CD4-positive, alpha-beta T cell treated with Interleukin-10 for 1 hour (primary cell): Measurements from ENCODE around the gene ARL4D.
"Not testable (repeated sequence)": the region's sequence is repeated elsewhere in the genome, so short reads cannot be mapped to it uniquely, and the experiment has no call there.

Experiments
- DNase-seq: peaks from one replicate; pipeline ENCODE4 v3.0.0-alpha.2; 2020

The ARL4D gene, protein sequence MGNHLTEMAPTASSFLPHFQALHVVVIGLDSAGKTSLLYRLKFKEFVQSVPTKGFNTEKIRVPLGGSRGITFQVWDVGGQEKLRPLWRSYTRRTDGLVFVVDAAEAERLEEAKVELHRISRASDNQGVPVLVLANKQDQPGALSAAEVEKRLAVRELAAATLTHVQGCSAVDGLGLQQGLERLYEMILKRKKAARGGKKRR

DNA sequence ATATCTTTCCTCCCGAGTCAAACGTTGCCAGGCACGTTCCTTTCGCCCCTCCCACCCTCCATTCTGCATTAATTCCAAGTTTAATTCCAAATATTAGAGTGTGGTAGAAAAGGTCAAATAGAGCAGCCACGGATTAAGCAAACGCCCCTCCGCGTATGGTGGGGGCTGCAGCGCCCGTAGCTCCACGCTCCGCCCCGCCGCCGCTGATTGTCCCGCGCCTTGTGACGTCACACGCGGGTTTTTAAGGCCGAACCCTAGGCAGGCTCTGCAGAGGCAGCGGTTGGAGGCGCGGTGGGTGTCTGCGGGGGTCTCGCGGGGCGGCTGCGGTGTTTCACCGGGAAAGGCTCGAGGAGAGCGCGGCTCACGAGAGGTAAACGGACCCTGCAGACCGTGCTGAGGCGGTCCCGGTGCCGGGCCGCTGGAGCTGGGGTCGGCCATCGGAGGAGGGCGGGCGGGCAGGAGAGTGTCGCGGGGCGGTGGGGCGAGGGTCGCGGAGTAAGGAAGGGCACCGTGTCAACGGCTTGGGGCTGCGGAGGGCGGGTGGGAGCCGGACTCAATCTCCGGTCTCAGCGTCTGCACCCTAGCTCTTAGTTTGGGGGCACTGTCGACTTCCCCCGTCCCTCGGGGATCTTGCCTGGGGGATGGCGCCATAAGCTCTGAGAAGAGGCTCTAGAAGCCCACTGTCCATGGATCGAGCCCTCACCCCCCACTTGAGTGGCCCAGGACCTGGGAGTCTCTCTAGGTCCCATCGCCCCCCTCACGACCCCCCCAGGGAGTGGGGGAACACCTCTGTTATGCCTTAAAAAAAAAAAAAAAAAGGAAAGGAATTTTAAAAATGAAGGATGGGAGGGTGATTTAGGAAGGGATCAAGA lies at the start of gene ARL4D:
Gene ARL4D (plus strand): TSS at position 270 of the 872 bp plus-strand sequence. CDS start 740 bp downstream, outside the sequence.
- peak; percentile 87 for DNase-seq

DNA sequence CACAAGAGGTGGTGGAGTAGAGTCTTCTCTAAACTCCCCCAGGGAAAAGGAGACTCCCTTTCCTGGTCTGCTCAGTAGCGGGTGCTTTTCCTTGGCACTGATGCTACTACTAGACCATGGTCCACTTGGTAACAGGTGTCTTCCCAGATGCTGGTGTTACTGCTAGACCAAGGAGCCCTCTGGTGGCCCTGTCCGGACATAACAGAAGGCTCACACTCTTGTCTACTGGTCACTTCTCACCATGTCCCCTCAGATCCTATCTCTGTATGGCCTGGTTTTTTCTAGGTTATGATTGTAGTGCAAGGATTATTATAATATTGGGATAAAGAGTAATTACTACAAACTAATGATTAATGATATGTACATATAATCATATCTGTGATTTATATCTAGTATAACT lies 49.7 kb upstream of the ARL4D start:
- DNase-seq: no peak

DNA sequence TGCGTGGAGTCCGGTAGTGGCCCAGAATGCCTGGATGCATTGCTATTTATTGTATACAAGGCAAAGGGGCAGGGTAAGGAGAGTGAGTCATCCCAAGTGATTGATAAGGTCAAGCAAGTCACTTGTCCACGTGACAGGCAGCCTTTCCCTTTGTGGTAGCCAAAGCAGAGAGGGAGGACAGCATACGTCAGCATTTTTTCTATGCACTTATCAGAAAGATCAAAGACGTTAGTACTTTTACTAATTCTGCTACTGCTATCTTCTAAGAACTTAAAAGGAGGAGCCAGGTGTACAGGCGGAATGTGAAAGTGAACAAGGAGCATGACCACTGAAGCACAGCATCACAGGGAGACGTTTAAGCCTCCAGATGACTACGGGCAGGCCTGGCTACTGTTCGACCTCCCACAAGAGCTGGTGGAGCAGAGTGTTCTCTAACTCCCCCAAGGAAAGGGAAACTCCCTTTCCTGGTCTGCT lies 47.9 kb upstream of the ARL4D start:
- no peak for DNase-seq

GRCh38 chr17:43351691-43352090 lies 47.1 kb upstream of the ARL4D start:
- DNase-seq: no peak

DNA sequence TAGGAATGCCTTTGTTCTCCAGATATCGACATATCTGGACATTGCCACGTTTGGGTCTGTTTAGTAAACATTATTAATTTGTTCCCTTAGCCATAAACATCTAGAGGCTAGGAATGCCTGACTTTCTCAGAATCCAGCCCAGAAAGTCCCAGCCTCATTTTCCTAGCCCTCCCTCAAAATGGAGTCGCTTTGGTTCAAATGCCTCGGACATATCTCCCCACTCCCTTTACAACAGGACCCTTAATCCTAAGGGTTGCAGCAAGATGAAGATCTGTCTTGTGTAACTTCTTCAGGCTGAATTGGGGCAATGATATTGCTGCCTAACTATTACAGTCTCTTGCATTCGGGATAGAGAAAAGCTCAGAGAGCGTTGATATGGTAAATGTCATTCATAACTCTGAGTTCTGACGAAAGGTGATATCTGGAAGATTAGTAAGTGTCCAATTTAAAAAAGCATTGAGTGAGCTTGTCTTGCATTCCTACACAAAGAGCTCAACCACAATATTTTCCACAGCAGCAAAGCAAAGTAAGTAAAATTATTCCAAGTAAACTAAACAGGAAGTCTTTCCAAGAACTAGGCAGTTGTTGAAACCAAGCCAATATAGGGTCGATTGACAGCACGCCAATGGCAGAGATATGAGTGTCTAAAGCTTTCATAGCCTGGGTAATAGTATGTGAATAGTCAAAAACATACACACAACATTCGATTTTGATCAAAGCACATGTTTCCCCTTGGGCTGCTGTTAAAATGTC lies 46.0 kb upstream of the ARL4D start:
- no peak for DNase-seq

DNA sequence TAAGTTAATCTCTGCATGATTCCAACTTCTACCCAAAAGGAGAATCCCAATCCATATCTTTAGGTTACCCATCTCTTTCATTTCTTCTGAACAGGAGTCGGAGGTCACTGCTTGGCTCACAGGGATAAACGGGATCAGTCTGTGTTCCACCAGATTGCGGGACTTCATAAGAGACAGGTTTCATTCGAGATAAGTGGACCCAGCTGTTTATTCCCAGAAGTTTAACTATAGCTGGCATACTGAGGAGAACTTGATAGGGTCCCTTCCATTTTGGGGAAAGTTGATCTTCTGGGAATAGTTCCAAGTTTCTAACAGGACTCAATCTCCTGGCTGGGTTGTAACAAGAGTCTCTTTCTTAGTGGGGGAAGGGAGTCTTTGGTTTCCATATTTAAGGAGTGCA lies 45.4 kb upstream of the ARL4D start:
- no peak for DNase-seq

- no peak for DNase-seq
These were observed 44.4 kb upstream of the ARL4D start for GRCh38 chr17:43354371-43354770.

GRCh38 chr17:43356450-43356849 lies 42.3 kb upstream of the ARL4D start:
- DNase-seq: no peak

- DNase-seq: no peak
These were observed 41.8 kb upstream of the ARL4D start for GRCh38 chr17:43356999-43357398.

- DNase-seq: no peak
These were observed 39.2 kb upstream of the ARL4D start for GRCh38 chr17:43359469-43360110.

DNA sequence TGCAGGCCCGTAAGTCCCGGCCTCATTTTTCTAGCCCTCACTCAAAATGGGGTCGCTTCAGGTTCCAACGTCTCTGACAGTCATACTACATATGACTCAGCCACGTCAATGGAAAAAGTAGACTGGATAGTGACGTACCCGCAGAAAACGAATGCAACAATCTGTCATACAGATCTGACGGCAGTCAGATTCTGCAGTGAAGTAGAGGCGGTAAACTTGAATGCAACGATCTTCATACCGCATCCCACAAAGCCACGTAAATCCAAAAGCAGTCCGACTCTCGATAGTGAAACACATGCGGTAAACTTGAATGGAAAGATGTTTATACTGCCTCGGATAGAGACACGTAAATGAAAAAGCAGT lies 38.4 kb upstream of the ARL4D start:
- DNase-seq: peak; percentile 89

- peak; percentile 97 for DNase-seq
These were observed 37.9 kb upstream of the ARL4D start for GRCh38 chr17:43360739-43361505.

DNA sequence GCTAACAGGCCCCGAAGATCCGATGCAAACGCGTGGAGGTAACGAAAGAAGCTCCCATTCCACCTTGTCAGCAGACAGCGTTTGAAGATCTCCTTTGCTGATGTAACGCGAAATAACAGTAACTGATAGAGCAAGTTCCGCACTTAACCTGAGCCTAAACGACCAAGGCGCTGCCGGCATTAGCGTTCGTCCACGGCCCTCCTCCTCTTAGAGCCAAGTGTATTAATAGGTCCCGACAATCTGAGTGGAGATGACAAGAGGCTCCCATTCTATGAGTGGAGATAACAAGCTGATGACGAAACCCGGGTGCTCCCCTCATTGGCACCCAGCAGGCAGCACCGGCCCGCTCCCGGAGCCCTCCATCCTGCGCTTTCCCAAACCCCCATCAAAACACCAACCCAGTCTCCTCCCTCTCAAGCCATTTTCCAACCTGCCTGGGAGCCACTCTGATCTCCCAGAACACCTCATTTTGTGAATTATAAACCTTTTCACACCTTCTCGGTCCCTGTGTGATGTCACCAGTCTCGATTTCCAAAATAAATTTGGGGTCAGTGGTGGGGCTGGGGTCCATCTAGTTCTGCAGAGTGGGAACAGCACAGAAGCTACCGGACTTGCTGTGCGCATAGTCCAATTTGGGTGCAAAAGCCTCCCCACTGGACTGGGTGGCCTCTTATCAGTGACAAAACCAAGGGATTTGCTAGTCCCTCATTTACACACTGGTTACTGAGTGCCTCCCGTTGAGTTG lies 35.4 kb upstream of the ARL4D start:
- DNase-seq: no peak

GRCh38 chr17:43363926-43364285 lies 34.9 kb upstream of the ARL4D start:
- no peak for DNase-seq

- DNase-seq: no peak
These were observed 33.4 kb upstream of the ARL4D start for GRCh38 chr17:43365356-43365755.

GRCh38 chr17:43365921-43366320 lies 32.9 kb upstream of the ARL4D start:
- not testable (repeated sequence) for DNase-seq

GRCh38 chr17:43366891-43367736 lies 31.7 kb upstream of the ARL4D start:
- no peak for DNase-seq

- no peak for DNase-seq
These were observed 31.0 kb upstream of the ARL4D start for GRCh38 chr17:43367737-43368242.

DNA sequence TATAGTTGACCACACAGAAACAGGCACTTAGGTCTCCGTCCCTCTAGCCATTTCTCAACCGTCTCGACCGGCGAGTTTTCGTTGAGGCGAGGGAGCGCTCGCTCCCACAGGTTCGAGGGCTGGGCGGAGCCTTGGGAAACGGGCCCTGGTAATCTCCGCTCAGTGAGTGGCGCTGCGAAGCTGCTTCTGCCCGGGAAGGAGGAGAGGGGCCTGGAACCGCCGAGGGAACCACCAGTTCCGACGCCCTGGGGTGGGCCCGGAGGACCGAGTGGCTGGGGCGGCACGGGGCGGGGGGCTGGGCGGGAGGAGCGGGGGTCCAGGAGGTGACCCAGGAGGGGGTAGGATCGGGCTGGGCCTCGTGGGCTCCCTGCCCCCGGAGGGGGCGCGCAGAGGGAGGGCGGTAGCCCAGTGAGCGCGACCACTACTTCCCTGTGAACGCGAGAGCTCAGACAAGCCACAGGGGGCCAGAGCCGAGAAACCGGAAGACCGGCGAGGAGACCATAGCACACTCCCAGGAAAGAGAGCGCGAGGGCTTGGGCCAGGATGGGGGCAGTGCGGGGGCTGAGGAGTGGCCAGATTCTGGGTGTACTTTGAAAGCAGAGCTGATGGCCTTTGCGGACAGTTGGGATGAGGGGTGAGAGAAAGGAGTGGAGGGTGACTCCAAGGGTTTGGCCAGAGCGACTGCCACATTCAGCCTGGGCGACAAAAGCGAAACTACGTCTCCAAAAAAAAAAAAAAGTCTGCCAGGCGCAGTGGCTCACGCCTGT lies 29.9 kb upstream of the ARL4D start:
- DNase-seq: peak; percentile 67

- DNase-seq: no peak
These were observed 28.8 kb upstream of the ARL4D start for GRCh38 chr17:43369986-43370385.
